MM.1S (cell line): ENCODE data around the gene DGKG.

Experiments
- DNase-seq: peaks from one replicate; pipeline ENCODE4 v3.0.0-alpha.2; 2015
- H2AFZ ChIP-seq: fragments of 300-600 bp; sonication (generic); 2 replicates; pipeline ENCODE4 v1.6.0; 2016; ENCODE audit warnings: antibody characterized with exemption, low read length
- H3F3A ChIP-seq: fragments of 300-600 bp; sonication (generic); 2 replicates; pipeline ENCODE4 v1.6.1; 2016; ENCODE audit warnings: mild to moderate bottlenecking, antibody characterized with exemption, low read length, moderate library complexity, mixed read lengths; ENCODE audit not compliant: insufficient read depth
- H3K27ac ChIP-seq: fragments of 300-600 bp; sonication (generic); 2 replicates; pipeline ENCODE4 v1.5.1; 2016; ENCODE audit warnings: mild to moderate bottlenecking, low read length
- H3K27me3 ChIP-seq: fragments of 300-600 bp; sonication (generic); replicated peaks from 2 replicates; pipeline ENCODE4 v1.6.0; 2016; ENCODE audit warnings: low read length; ENCODE audit not compliant: insufficient read depth
- H3K36me3 ChIP-seq: fragments of 300-600 bp; sonication (generic); replicated peaks from 2 replicates; pipeline ENCODE4 v1.6.1; 2016; ENCODE audit warnings: mild to moderate bottlenecking, low read length, mixed read lengths; ENCODE audit not compliant: insufficient read depth
- H3K4me1 ChIP-seq: fragments of 300-600 bp; sonication (generic); 2 replicates; pipeline ENCODE4 v1.6.1; 2016; ENCODE audit warnings: low read length, mixed read lengths
- H3K4me2 ChIP-seq: fragments of 300-600 bp; sonication (generic); 2 replicates; pipeline ENCODE4 v1.6.0; 2016; ENCODE audit warnings: low read depth, low read length
- H3K4me3 ChIP-seq: fragments of 300-600 bp; sonication (generic); 2 replicates; pipeline ENCODE4 v1.5.1; 2016; ENCODE audit warnings: low read length, mixed read lengths
- H3K79me2 ChIP-seq: fragments of 300-600 bp; sonication (generic); 2 replicates; pipeline ENCODE4 v1.6.1; 2016; ENCODE audit warnings: mixed run types, low read length, mixed read lengths
- H3K9ac ChIP-seq: fragments of 300-600 bp; sonication (generic); 2 replicates; pipeline ENCODE4 v1.6.1; 2016; ENCODE audit warnings: low read length, mixed read lengths
- H3K9me2 ChIP-seq: fragments of 300-600 bp; sonication (generic); replicated peaks from 2 replicates; pipeline ENCODE4 v1.6.1; 2016; ENCODE audit warnings: mild to moderate bottlenecking, low read length, mixed read lengths; ENCODE audit not compliant: insufficient read depth
- H3K9me3 ChIP-seq: fragments of 300-600 bp; sonication (generic); replicated peaks from 2 replicates; pipeline ENCODE4 v1.6.1; 2016; ENCODE audit warnings: mild to moderate bottlenecking, low read length, mixed read lengths; ENCODE audit not compliant: insufficient read depth
- H4K20me1 ChIP-seq: fragments of 300-600 bp; sonication (generic); 2 replicates; pipeline ENCODE4 v1.6.1; 2016; ENCODE audit warnings: mild to moderate bottlenecking, low read length, moderate library complexity, mixed read lengths; ENCODE audit not compliant: insufficient read depth
- CTCF ChIP-seq: fragments of 300-600 bp; sonication (generic); IDR thresholded peaks from 2 replicates; pipeline ENCODE4 v1.5.1; 2016; ENCODE audit warnings: antibody characterized with exemption, low read length, mixed read lengths
- EZH2 ChIP-seq: fragments of 300-600 bp; sonication (generic); optimal IDR thresholded peaks from 2 replicates; pipeline ENCODE3; 2017; ENCODE audit warnings: low read depth, mild to moderate bottlenecking, antibody characterized with exemption, low read length, mixed read lengths
- EZH2phosphoT487 ChIP-seq: fragments of 300-600 bp; sonication (generic); IDR thresholded peaks from 2 replicates; pipeline ENCODE4 v1.6.1; 2018; ENCODE audit warnings: antibody characterized with exemption, low read length

DGKG gene

GRCh38 chr3:186223476-186223875, 138.6 kb downstream of the DGKG start:
- H3K4me2 ChIP-seq = no peak overlapping the region
- no peak for DNase-seq
- no peaks in the 10 kb centered on the region for H3K27me3 ChIP-seq
- TF ChIP-seq EZH2 (no peak), CTCF (no peak), EZH2phosphoT487 (no peak)
- no peaks in the 10 kb centered on the region for H3K4me1 ChIP-seq
- H3K9me2 ChIP-seq = no peaks in the 10 kb centered on the region
- H3K36me3 ChIP-seq = no peaks in the 10 kb centered on the region
- no peak overlapping the region for H3K9ac ChIP-seq
- H3K79me2 ChIP-seq = peaks cover 15% of the 10 kb centered on the region; the same call in 1 of the 2 replicates
- no peaks in the 10 kb centered on the region; the same call in 1 of the 2 replicates for H4K20me1 ChIP-seq
- no peaks in the 10 kb centered on the region for H3K9me3 ChIP-seq
- H3F3A ChIP-seq = no peaks in the 10 kb centered on the region
- no peak overlapping the region for H3K27ac ChIP-seq
- no peak overlapping the region for H2AFZ ChIP-seq
- H3K4me3 ChIP-seq = no peak overlapping the region

DNA sequence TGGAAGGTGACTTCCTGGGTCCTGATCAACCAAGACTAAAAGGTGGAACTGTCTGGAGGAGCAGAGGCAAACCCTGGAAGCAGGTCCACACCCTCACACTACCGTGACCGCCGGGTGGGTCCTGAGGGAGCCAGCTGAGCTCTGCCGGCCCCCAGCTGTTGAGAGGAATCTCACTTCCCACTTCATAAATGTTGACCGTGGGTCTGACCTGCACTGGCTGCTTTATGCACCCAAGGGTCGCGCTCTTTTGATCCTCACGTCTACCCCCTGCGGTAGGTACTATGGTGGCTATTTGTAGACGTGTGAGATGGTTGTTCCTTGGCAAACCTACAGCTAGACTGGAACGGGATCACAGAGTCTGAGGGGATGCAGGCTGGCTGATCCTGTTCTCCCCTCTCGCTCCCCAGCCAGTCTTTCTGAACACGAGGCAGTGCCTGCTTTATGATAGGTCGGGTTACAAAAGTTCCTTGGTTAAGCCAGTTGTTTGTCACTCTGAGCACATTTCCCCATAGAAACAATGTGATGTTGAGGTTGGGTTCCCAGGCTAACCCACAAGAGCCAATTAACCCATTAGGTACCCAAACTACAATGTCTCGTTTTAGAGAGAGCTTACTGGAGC, 140.2 kb downstream of the DGKG start:
- Histone ChIP-seq H2AFZ (no peak overlapping the region), H3K79me2 (peaks cover 15% of the 10 kb centered on the region; the same call in 1 of the 2 replicates), H3K9me3 (no peaks in the 10 kb centered on the region), H3K4me1 (peaks cover 9% of the 10 kb centered on the region; the same call in 1 of the 2 replicates), H3K9ac (no peak overlapping the region), H3K27ac (no peak overlapping the region), H3K4me2 (no peak overlapping the region), H4K20me1 (no peaks in the 10 kb centered on the region; the same call in 1 of the 2 replicates), H3K36me3 (no peaks in the 10 kb centered on the region), H3F3A (no peaks in the 10 kb centered on the region), H3K9me2 (no peaks in the 10 kb centered on the region), H3K4me3 (no peak overlapping the region), H3K27me3 (no peaks in the 10 kb centered on the region)
- DNase-seq = no peak
- no peak for TF ChIP-seq EZH2
- no peak for TF ChIP-seq CTCF
- no peak for TF ChIP-seq EZH2phosphoT487

GRCh38 chr3:186220911-186221645, 141.0 kb downstream of the DGKG start:
- Histone ChIP-seq H2AFZ (no peak overlapping the region), H3F3A (no peaks in the 10 kb centered on the region), H3K27ac (no peak overlapping the region), H3K4me2 (no peak overlapping the region), H3K36me3 (no peaks in the 10 kb centered on the region), H3K4me3 (no peak overlapping the region), H3K79me2 (peaks cover 11% of the 10 kb centered on the region; the same call in 1 of the 2 replicates), H3K27me3 (no peaks in the 10 kb centered on the region), H3K9me3 (no peaks in the 10 kb centered on the region), H3K9ac (no peak overlapping the region), H4K20me1 (no peaks in the 10 kb centered on the region; the same call in 1 of the 2 replicates), H3K9me2 (no peaks in the 10 kb centered on the region), H3K4me1 (peaks cover 9% of the 10 kb centered on the region; the same call in 1 of the 2 replicates)
- TF ChIP-seq EZH2phosphoT487 = no peak
- no peak for DNase-seq

DNA sequence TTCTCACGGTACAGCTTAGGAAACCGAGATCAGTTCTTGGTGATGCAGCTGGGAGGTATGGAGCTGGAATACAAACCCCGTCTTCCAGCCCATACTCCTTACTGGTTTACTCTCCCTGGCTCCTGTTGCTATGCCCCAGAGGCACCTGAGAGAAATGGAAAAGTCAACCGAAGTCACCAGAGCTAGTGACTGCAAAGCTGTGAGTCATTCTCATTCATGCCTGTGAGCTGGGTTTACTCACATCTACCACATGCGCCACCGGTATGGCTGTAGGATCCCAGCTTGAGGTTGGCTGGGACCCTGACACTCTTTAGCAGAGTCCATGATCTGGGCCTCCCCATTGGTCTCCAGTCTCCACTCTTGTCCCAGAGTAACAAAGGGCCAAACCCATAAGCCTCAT, 141.7 kb downstream of the DGKG start:
- no peak for TF ChIP-seq EZH2
- no peak for TF ChIP-seq CTCF
- no peak for TF ChIP-seq EZH2phosphoT487
- DNase-seq = no peak
- H3K4me1 ChIP-seq = peaks cover 9% of the 10 kb centered on the region; the same call in 1 of the 2 replicates
- H3K36me3 ChIP-seq = no peaks in the 10 kb centered on the region
- no peak overlapping the region for H3K9ac ChIP-seq
- H3K9me2 ChIP-seq = no peaks in the 10 kb centered on the region
- no peak overlapping the region for H3K27ac ChIP-seq
- no peak overlapping the region for H3K4me3 ChIP-seq
- 0 out of 2 replicates have a peak, but pooled peaks cover 7% of the 10 kb centered on the region for H3K79me2 ChIP-seq
- no peaks in the 10 kb centered on the region for H3K9me3 ChIP-seq
- H4K20me1 ChIP-seq = no peaks in the 10 kb centered on the region; the same call in 1 of the 2 replicates
- H3F3A ChIP-seq = no peaks in the 10 kb centered on the region
- H3K4me2 ChIP-seq = no peak overlapping the region
- H3K27me3 ChIP-seq = no peaks in the 10 kb centered on the region
- H2AFZ ChIP-seq = no peak overlapping the region
